ENCODE measurements around the gene NOL3.

NOL3 gene

GRCh38 chr16:67155295-67156142 is 14.8 kb upstream of the NOL3 start:
- no peak for DNase-seq (ENCODE audit: low read depth)

GRCh38 chr16:67156143-67156844 is 14.0 kb upstream of the NOL3 start:
- DNase-seq (ENCODE audit: low read depth): no peak

GRCh38 chr16:67157106-67157748 is 13.1 kb upstream of the NOL3 start:
- DNase-seq (ENCODE audit: low read depth): no peak

GRCh38 chr16:67157892-67158635 is 12.3 kb upstream of the NOL3 start:
- DNase-seq (ENCODE audit: low read depth): no peak

GRCh38 chr16:67158637-67159600 is 11.4 kb upstream of the NOL3 start:
- no peak for DNase-seq (ENCODE audit: low read depth)

GRCh38 chr16:67161595-67162058 is 8.7 kb upstream of the NOL3 start:
- no peak for DNase-seq (ENCODE audit: low read depth)

- DNase-seq (ENCODE audit: low read depth): no peak
These were observed 7.7 kb upstream of the NOL3 start for GRCh38 chr16:67162506-67163163.

- no peak for DNase-seq (ENCODE audit: low read depth)
These were observed 7.0 kb upstream of the NOL3 start for GRCh38 chr16:67163164-67163998.

- DNase-seq (ENCODE audit: low read depth): no peak
These were observed 6.3 kb upstream of the NOL3 start for GRCh38 chr16:67163999-67164558.

GRCh38 chr16:67164599-67165061 is 5.7 kb upstream of the NOL3 start, which contains the start of gene HSF4:
TSS of gene HSF4 (plus strand) at chr16:67164745. CDS start at chr16:67164812, 67 bp downstream.
- no peak for DNase-seq (ENCODE audit: low read depth)

GRCh38 chr16:67165121-67166078 is 4.9 kb upstream of the NOL3 start:
- DNase-seq (ENCODE audit: low read depth): no peak

- DNase-seq (ENCODE audit: low read depth): no peak
These were observed 4.2 kb upstream of the NOL3 start for GRCh38 chr16:67166110-67166547.

- DNase-seq (ENCODE audit: low read depth): no peak
These were observed 3.7 kb upstream of the NOL3 start for GRCh38 chr16:67166598-67167168.

GRCh38 chr16:67167588-67167987 is 2.8 kb upstream of the NOL3 start:
- no peak for DNase-seq (ENCODE audit: low read depth)

GRCh38 chr16:67169011-67169451 is 1.3 kb upstream of the NOL3 start:
- DNase-seq (ENCODE audit: low read depth): no peak

GRCh38 chr16:67169642-67170167 is 633 bp upstream of the NOL3 start:
- no peak for DNase-seq (ENCODE audit: low read depth)
